ENCODE results near the gene TNRC6C. TPM values are rescaled to one million over a fixed set of nuclear protein-coding genes. Genes with fewer than 3 reads are reported as not detected.

The TNRC6C gene
- total and polyA plus RNA-seq, 2 of the 13 experiments (the other 11 are each of a cell fraction or from before 2014, with no cell fraction given), result 0.66 to 4.9 TPM

GRCh38 chr17:78022425-78022824 lies 63.9 kb downstream of the TNRC6C start (continued):
- TF ChIP-seq CSRNP2 (CRISPR knock-in tag; conservative IDR thresholded peaks at IDR 0.05; ENCODE audit: low read depth) (no peak), ZNF737 (CRISPR knock-in tag; IDR thresholded peaks at IDR 0.05; ENCODE audit: borderline replicate concordance) (no peak), FIP1L1 (IDR thresholded peaks at IDR 0.05; ENCODE audit: borderline replicate concordance, insufficient read depth, low read depth, low read length) (no peak), RAD21 (CRISPR knock-in tag; IDR thresholded peaks at IDR 0.05) (no peak), USF2 (IDR thresholded peaks at IDR 0.05; ENCODE audit: low read depth, low read length) (no peak), USF2 (CRISPR knock-in tag; IDR thresholded peaks at IDR 0.05; ENCODE audit: borderline replicate concordance) (no peak), HNF4A (CRISPR knock-in tag; IDR thresholded peaks at IDR 0.05) (no peak)

- DNase-seq (ENCODE audit: low spot score) (no peak), FAIRE-seq (no peak), ATAC-seq (no peak)
- H3K27me3 ChIP-seq (ENCODE audit: control insufficient read depth in 1 of 2, insufficient read depth in 2 of 2, low read length in 2 of 2), result no peaks in the 10 kb centered on the region
- no peak overlapping the region for H3K4me2 ChIP-seq (ENCODE audit: low read depth, low read length)
- H3K27ac ChIP-seq (ENCODE audit: extremely low read length, insufficient read depth, low read length), result no peak overlapping the region
- TF ChIP-seq MXD1 (CRISPR knock-in tag; IDR thresholded peaks at IDR 0.05) (no peak), GABPB1 (CRISPR knock-in tag; IDR thresholded peaks at IDR 0.05) (no peak), CHD4 (IDR thresholded peaks at IDR 0.05; ENCODE audit: borderline replicate concordance, low read length) (no peak), MAF1 (CRISPR knock-in tag; IDR thresholded peaks at IDR 0.05; ENCODE audit: borderline replicate concordance) (no peak), RBAK (CRISPR knock-in tag; IDR thresholded peaks at IDR 0.05) (no peak), ZKSCAN1 (IDR thresholded peaks at IDR 0.05; ENCODE audit: low read length) (no peak), ZNF33B (CRISPR knock-in tag; IDR thresholded peaks at IDR 0.05) (no peak), RNF219 (CRISPR knock-in tag; IDR thresholded peaks at IDR 0.05) (no peak), THAP11 (CRISPR knock-in tag; IDR thresholded peaks at IDR 0.05) (no peak), SPEN (CRISPR knock-in tag; IDR thresholded peaks at IDR 0.05; ENCODE audit: low read depth) (no peak), ZNF451 (CRISPR knock-in tag; IDR thresholded peaks at IDR 0.05) (no peak), NR1H2 (CRISPR knock-in tag; IDR thresholded peaks at IDR 0.05; ENCODE audit: borderline replicate concordance, low read depth) (no peak), ZNF792 (CRISPR knock-in tag; IDR thresholded peaks at IDR 0.05) (no peak)
- H2AFZ ChIP-seq (ENCODE audit: low read length), result no peak overlapping the region
- WGBS (ENCODE audit: low lambda C conversion rate), result 98% methylated on average over 5 of the region's 5 CpGs
- H4K20me1 ChIP-seq (ENCODE audit: insufficient read depth, low read length), result no peaks in the 10 kb centered on the region
- H3K9ac ChIP-seq (ENCODE audit: insufficient read depth, low read depth, low read length), result no peak overlapping the region
- no peaks in the 10 kb centered on the region for H3K79me2 ChIP-seq (ENCODE audit: insufficient read depth, low read length)
- ChIA-PET POLR2A (no interaction called here), CTCF (ENCODE audit: low intra/inter-chr PET ratio, low total read pairs) (no interaction called here)
- no peaks in the 10 kb centered on the region for H3K9me3 ChIP-seq (ENCODE audit: low read length)
- H3K4me3 ChIP-seq (replicated peaks in 1 of 3; ENCODE audit: insufficient read depth in 1 of 3, low read depth in 2 of 3, low read length in 3 of 3), result no peak overlapping the region
- intact Hi-C loops (cut with micrococcal nuclease; ENCODE audit: unreplicated experiment), result no loop called here
- in situ Hi-C loops (cut with HindIII; ENCODE audit: extremely low pct_ligation_motif_present, low pct_unique_long_range_greater_than_20kb), result no loop called here
- BruUV-seq (replicated peaks), result no TSS peak
- no peaks in the 10 kb centered on the region for H3K36me3 ChIP-seq (replicated peaks in 1 of 2; ENCODE audit: control insufficient read depth in 1 of 2, insufficient read depth in 2 of 2, low read length in 2 of 2)
- H3K4me1 ChIP-seq (ENCODE audit: insufficient read depth, low read length), result no peaks in the 10 kb centered on the region
Observed at GRCh38 chr17:78023042-78023441, 64.5 kb downstream of the TNRC6C start.
